ENCODE data around the gene SCRN2.

DNA sequence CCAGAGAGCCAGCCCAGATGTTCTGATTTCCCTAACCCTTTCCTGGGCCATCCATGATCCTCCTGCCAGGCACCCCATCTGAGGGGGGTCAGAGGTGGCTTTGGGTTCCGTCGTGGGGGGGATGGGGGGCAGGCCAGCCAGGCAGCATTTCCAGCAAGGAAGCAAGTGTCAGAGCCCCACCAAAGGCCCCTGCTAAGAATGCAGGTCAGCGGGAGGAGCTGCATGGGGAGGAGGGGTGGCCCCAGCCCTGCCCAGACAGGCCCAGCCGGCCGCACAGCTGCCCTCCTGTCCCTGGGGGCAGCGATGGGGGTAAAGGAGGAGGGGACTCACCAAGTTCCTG lies 2.3 kb upstream of the SCRN2 start:
- TF ChIP-seq, protein P1, sequence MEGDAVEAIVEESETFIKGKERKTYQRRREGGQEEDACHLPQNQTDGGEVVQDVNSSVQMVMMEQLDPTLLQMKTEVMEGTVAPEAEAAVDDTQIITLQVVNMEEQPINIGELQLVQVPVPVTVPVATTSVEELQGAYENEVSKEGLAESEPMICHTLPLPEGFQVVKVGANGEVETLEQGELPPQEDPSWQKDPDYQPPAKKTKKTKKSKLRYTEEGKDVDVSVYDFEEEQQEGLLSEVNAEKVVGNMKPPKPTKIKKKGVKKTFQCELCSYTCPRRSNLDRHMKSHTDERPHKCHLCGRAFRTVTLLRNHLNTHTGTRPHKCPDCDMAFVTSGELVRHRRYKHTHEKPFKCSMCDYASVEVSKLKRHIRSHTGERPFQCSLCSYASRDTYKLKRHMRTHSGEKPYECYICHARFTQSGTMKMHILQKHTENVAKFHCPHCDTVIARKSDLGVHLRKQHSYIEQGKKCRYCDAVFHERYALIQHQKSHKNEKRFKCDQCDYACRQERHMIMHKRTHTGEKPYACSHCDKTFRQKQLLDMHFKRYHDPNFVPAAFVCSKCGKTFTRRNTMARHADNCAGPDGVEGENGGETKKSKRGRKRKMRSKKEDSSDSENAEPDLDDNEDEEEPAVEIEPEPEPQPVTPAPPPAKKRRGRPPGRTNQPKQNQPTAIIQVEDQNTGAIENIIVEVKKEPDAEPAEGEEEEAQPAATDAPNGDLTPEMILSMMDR (IDR thresholded peaks at IDR 0.05), result no peak
- no peak for TF ChIP-seq POLR2A (IDR thresholded peaks at IDR 0.05)
